Chondrocyte (in vitro differentiated cells): ENCODE data around the gene PTTG1IP. TPM values are rescaled to one million over a fixed set of nuclear protein-coding genes. Genes with fewer than 3 reads are reported as not detected.

Experiments used
- DNase-seq: peaks from one replicate; pipeline ENCODE4 v3.0.0; 2021; ENCODE audit warnings: mixed read lengths, low spot score
- H3K27ac Mint-ChIP-seq: one replicate; pipeline ENCODE4 v1.8.0; 2021; ENCODE audit warnings: mild to moderate bottlenecking, moderate library complexity, mixed read lengths; ENCODE audit not compliant: unreplicated experiment
- H3K27me3 Mint-ChIP-seq: 2 replicates; pipeline ENCODE4 v1.8.0; 2021; ENCODE audit warnings: low read depth, mixed read lengths
- H3K36me3 Mint-ChIP-seq: 2 replicates; pipeline ENCODE4 v1.8.0; 2021; ENCODE audit warnings: low read depth, mixed read lengths
- H3K4me1 Mint-ChIP-seq: 2 replicates; pipeline ENCODE4 v1.8.0; 2021; ENCODE audit warnings: low read depth, mild to moderate bottlenecking, mixed read lengths
- H3K4me3 Mint-ChIP-seq: one replicate; pipeline ENCODE4 v1.8.0; 2021; ENCODE audit warnings: mild to moderate bottlenecking, moderate library complexity, mixed read lengths; ENCODE audit not compliant: unreplicated experiment
- H3K9me3 Mint-ChIP-seq: 2 replicates; pipeline ENCODE4 v1.8.0; 2021; ENCODE audit warnings: low read depth, mixed read lengths
- total RNA-seq: library from RNA; stranded (reverse); gene quantifications from 3 replicates; pipeline ENCODE4 v1.2.1, GENCODE V29; 2021
- TF ChIP-seq, protein P1 (sequence below): fragments of 200-600 bp; sonication (generic); IDR thresholded peaks from 2 replicates; pipeline ENCODE4 v1.5.0; 2021; ENCODE audit warnings: antibody characterized with exemption, mild to moderate bottlenecking, moderate library complexity

Gene PTTG1IP
- total RNA-seq, 1 donor from 2014 or later, result 329 TPM

GRCh38 chr21:44804762-44805161, 68.7 kb downstream of the PTTG1IP start:
- Mint-ChIP-seq H3K27me3 (no peaks in the 10 kb centered on the region), H3K9me3 (no peaks in the 10 kb centered on the region), H3K36me3 (peaks cover 18% of the 10 kb centered on the region), H3K4me1 (peaks cover 22% of the 10 kb centered on the region), H3K27ac (no peak overlapping the region), H3K4me3 (no peak overlapping the region)
- TF ChIP-seq, protein P1, sequence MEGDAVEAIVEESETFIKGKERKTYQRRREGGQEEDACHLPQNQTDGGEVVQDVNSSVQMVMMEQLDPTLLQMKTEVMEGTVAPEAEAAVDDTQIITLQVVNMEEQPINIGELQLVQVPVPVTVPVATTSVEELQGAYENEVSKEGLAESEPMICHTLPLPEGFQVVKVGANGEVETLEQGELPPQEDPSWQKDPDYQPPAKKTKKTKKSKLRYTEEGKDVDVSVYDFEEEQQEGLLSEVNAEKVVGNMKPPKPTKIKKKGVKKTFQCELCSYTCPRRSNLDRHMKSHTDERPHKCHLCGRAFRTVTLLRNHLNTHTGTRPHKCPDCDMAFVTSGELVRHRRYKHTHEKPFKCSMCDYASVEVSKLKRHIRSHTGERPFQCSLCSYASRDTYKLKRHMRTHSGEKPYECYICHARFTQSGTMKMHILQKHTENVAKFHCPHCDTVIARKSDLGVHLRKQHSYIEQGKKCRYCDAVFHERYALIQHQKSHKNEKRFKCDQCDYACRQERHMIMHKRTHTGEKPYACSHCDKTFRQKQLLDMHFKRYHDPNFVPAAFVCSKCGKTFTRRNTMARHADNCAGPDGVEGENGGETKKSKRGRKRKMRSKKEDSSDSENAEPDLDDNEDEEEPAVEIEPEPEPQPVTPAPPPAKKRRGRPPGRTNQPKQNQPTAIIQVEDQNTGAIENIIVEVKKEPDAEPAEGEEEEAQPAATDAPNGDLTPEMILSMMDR, result no peak
- DNase-seq, result no peak

- H3K4me3 Mint-ChIP-seq, result no peak overlapping the region
- no peaks in the 10 kb centered on the region for H3K27me3 Mint-ChIP-seq
- peaks cover 29% of the 10 kb centered on the region for H3K4me1 Mint-ChIP-seq
- H3K9me3 Mint-ChIP-seq, result no peaks in the 10 kb centered on the region
- H3K36me3 Mint-ChIP-seq, result peaks cover 13% of the 10 kb centered on the region
- TF ChIP-seq, protein P1, result no peak
- no peak for DNase-seq
- no peak overlapping the region for H3K27ac Mint-ChIP-seq
Measured at GRCh38 chr21:44803651-44804050, 69.8 kb downstream of the PTTG1IP start.

GRCh38 chr21:44802396-44803153, 70.9 kb downstream of the PTTG1IP start:
- DNase-seq, result no peak
- peaks cover 29% of the 10 kb centered on the region for H3K4me1 Mint-ChIP-seq
- H3K9me3 Mint-ChIP-seq, result no peaks in the 10 kb centered on the region
- TF ChIP-seq, protein P1, result no peak
- H3K27ac Mint-ChIP-seq, result peak overlapping the region; percentile 61
- H3K36me3 Mint-ChIP-seq, result peaks cover 12% of the 10 kb centered on the region
- H3K4me3 Mint-ChIP-seq, result peak overlapping the region; percentile 94
- no peaks in the 10 kb centered on the region for H3K27me3 Mint-ChIP-seq

GRCh38 chr21:44801468-44802395, 71.8 kb downstream of the PTTG1IP start, which contains the start of gene UBE2G2:
UBE2G2 (minus strand) TSS chr21:44801820; CDS start chr21:44801748, 72 bp downstream.
- DNase-seq, result no peak
- TF ChIP-seq, protein P1, result no peak
- H3K27ac Mint-ChIP-seq, result peak within 1 kb of the TSS; percentile 93
- H3K4me1 Mint-ChIP-seq, result peaks cover 31% of the 10 kb centered on the region
- peak within 1 kb of the TSS; percentile 94 for H3K4me3 Mint-ChIP-seq
- H3K27me3 Mint-ChIP-seq, result no peaks in the 10 kb centered on the region
- H3K9me3 Mint-ChIP-seq, result no peaks in the 10 kb centered on the region
- peaks cover 8% of the 10 kb centered on the region for H3K36me3 Mint-ChIP-seq

GRCh38 chr21:44800971-44801467, 72.5 kb downstream of the PTTG1IP start:
- Mint-ChIP-seq H3K9me3 (no peaks in the 10 kb centered on the region), H3K36me3 (peaks cover 8% of the 10 kb centered on the region), H3K27ac (peak overlapping the region; percentile 93), H3K4me1 (peaks cover 32% of the 10 kb centered on the region), H3K27me3 (no peaks in the 10 kb centered on the region), H3K4me3 (peak overlapping the region; percentile 94)
- DNase-seq, result no peak
- TF ChIP-seq, protein P1, result peak; percentile 74
